Mesenchymal stem cell (in vitro differentiated cells and primary cell): ENCODE measurements around the gene KCND2.

Experiments used
- DNase-seq: peaks from one replicate; pipeline ENCODE4 v3.0.0-alpha.2; 2013
- H2AFZ ChIP-seq: one replicate; pipeline ENCODE4 v1.6.1; 2013; ENCODE audit warnings: low read depth, mild to moderate bottlenecking, control low read depth, inconsistent platforms, low read length, moderate library complexity
- H2AK5ac ChIP-seq: 2 replicates; pipeline ENCODE4 v1.6.1; 2013; ENCODE audit warnings: low read length, moderate library complexity, mild to moderate bottlenecking, inconsistent platforms; ENCODE audit not compliant: severe bottlenecking
- H2BK120ac ChIP-seq: one replicate; pipeline ENCODE4 v1.6.1; 2013; ENCODE audit warnings: low read depth, mild to moderate bottlenecking, inconsistent platforms, low read length, moderate library complexity
- H2BK12ac ChIP-seq, 2 experiments: one replicate each; pipeline ENCODE4 v1.6.1; 2013; ENCODE audit warnings: inconsistent platforms in 2 of 2, low read length in 2 of 2, mild to moderate bottlenecking in 2 of 2, moderate library complexity in 2 of 2, control low read depth in 1 of 2
- H2BK15ac ChIP-seq: one replicate; pipeline ENCODE4 v1.6.1; 2013; ENCODE audit warnings: mild to moderate bottlenecking, low read depth, inconsistent platforms; ENCODE audit not compliant: poor library complexity, severe bottlenecking
- H2BK5ac ChIP-seq: 2 replicates; pipeline ENCODE4 v1.6.1; 2013; ENCODE audit warnings: low read depth, mild to moderate bottlenecking, low read length, control low read depth, inconsistent platforms; ENCODE audit not compliant: poor library complexity, severe bottlenecking
- H3K14ac ChIP-seq, 2 experiments: one replicate each; pipeline ENCODE4 v1.6.1; 2013; ENCODE audit warnings: inconsistent platforms in 2 of 2, low read length in 2 of 2, control low read depth in 1 of 2, mild to moderate bottlenecking in 1 of 2, moderate library complexity in 1 of 2
- H3K18ac ChIP-seq, 2 experiments: one replicate each; pipeline ENCODE4 v1.6.1; 2013; ENCODE audit warnings: inconsistent platforms in 2 of 2, low read length in 2 of 2, control low read depth in 1 of 2, low read depth in 1 of 2, mild to moderate bottlenecking in 1 of 2
- H3K23ac ChIP-seq, 2 experiments: one replicate each; pipeline ENCODE4 v1.6.1; 2013; ENCODE audit warnings: inconsistent platforms in 2 of 2, low read length in 2 of 2, mild to moderate bottlenecking in 2 of 2, moderate library complexity in 2 of 2, control low read depth in 1 of 2
- H3K27ac ChIP-seq: 2 replicates; pipeline ENCODE4 v1.5.1; 2013; ENCODE audit warnings: mild to moderate bottlenecking, moderate library complexity, low read length, control low read depth, inconsistent platforms; ENCODE audit not compliant: poor library complexity, severe bottlenecking
- H3K27me3 ChIP-seq, 2 experiments: 2 replicates each; pipeline versions ENCODE4 v1.6.1 to v1.7.0; 2013; ENCODE audit warnings: low read length in 2 of 2, mild to moderate bottlenecking in 2 of 2, moderate library complexity in 2 of 2, control low read depth in 1 of 2, inconsistent platforms in 1 of 2; ENCODE audit not compliant: control insufficient read depth in 1 of 2, insufficient read depth in 1 of 2
- H3K36me3 ChIP-seq, 2 experiments: 2 replicates each; pipeline versions ENCODE4 v1.6.1 to v1.7.0; 2013; ENCODE audit warnings: low read length in 2 of 2, control low read depth in 1 of 2, inconsistent platforms in 1 of 2, low read depth in 1 of 2, mild to moderate bottlenecking in 1 of 2; ENCODE audit not compliant: insufficient read depth in 2 of 2, control insufficient read depth in 1 of 2
- H3K4ac ChIP-seq, 2 experiments: one replicate each; pipeline ENCODE4 v1.6.1; 2013; ENCODE audit warnings: inconsistent platforms in 2 of 2, low read length in 2 of 2, mild to moderate bottlenecking in 2 of 2, moderate library complexity in 2 of 2, control low read depth in 1 of 2, low read depth in 1 of 2
- H3K4me1 ChIP-seq: 2 replicates; pipeline ENCODE4 v1.6.1; 2013; ENCODE audit warnings: low read depth, low read length, control low read depth; ENCODE audit not compliant: control insufficient read depth, insufficient read depth
- H3K4me2 ChIP-seq: 2 replicates; pipeline ENCODE4 v1.6.1; 2013; ENCODE audit warnings: low read length, mild to moderate bottlenecking, inconsistent platforms; ENCODE audit not compliant: poor library complexity, severe bottlenecking
- H3K4me3 ChIP-seq, 2 experiments: 2 replicates each; pipeline versions ENCODE4 v1.5.1 to v1.7.0; 2013; ENCODE audit warnings: low read length in 2 of 2, mild to moderate bottlenecking in 2 of 2, control low read depth in 1 of 2, low read depth in 1 of 2; ENCODE audit not compliant: insufficient read depth in 1 of 2
- H3K79me1 ChIP-seq: replicated peaks from 2 replicates; pipeline ENCODE4 v1.6.1; 2013; ENCODE audit warnings: mild to moderate bottlenecking, control low read depth, low read length, inconsistent platforms; ENCODE audit not compliant: poor library complexity, severe bottlenecking
- H3K9ac ChIP-seq: 2 replicates; pipeline ENCODE4 v1.7.0; 2013; ENCODE audit warnings: mild to moderate bottlenecking, low read length, moderate library complexity
- H3K9me3 ChIP-seq: 2 replicates; pipeline ENCODE4 v1.7.0; 2013; ENCODE audit warnings: mild to moderate bottlenecking, low read length; ENCODE audit not compliant: control insufficient read depth
- H4K8ac ChIP-seq: one replicate; pipeline ENCODE4 v1.6.1; 2013; ENCODE audit warnings: inconsistent platforms, mild to moderate bottlenecking, low read length, moderate library complexity
- H4K91ac ChIP-seq: one replicate; pipeline ENCODE4 v1.6.1; 2013; ENCODE audit warnings: mild to moderate bottlenecking, low read length, inconsistent platforms
- WGBS: methylation state at CpG from one replicate; pipeline ENCODE4 v1.1.7; 2013; ENCODE audit warnings: mixed read lengths; 5-methylcytosine and 5-hydroxymethylcytosine counted together

The KCND2 gene

DNA sequence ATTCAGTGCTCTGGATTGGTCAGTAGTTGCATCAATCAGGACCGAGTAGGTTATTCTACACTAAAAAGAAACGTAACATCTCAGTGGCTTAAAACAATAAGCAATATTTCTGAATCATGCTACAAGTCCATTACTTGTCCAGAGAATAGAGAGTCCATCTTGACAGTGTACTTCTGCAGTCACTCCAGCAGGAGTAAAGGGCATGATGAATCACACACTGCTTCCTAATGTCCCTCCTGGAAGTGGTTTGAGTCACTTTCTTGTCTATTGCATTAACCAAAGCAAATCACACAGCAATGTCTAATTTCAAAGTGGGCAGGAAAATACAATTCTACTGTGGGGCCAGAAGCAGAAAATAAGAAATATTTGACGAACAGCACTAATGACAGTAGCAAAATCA is 460.2 kb downstream of the KCND2 start:
- Histone ChIP-seq H2AFZ (no peak overlapping the region), H4K8ac (no peak overlapping the region), H2BK12ac (no peak overlapping the region), H3K36me3 (peaks cover 0 to 33% of the 10 kb centered on the region in 2 experiments), H3K9me3 (no peaks in the 10 kb centered on the region), H4K91ac (no peak overlapping the region), H3K9ac (no peak overlapping the region), H3K4me3 (no peak overlapping the region), H3K4ac (no peak overlapping the region), H2AK5ac (no peak overlapping the region), H2BK120ac (no peak overlapping the region), H3K79me1 (no peaks in the 10 kb centered on the region), H3K4me1 (no peaks in the 10 kb centered on the region), H3K18ac (no peak overlapping the region), H3K14ac (no peak overlapping the region), H3K27ac (no peak overlapping the region), H3K23ac (no peak overlapping the region), H3K27me3 (no peaks in the 10 kb centered on the region), H2BK5ac (no peak overlapping the region), H3K4me2 (no peak overlapping the region), H2BK15ac (no peak overlapping the region)
- 48% methylated on average over 3 of the region's 3 CpGs for WGBS
- peak; percentile 85 for DNase-seq

DNA sequence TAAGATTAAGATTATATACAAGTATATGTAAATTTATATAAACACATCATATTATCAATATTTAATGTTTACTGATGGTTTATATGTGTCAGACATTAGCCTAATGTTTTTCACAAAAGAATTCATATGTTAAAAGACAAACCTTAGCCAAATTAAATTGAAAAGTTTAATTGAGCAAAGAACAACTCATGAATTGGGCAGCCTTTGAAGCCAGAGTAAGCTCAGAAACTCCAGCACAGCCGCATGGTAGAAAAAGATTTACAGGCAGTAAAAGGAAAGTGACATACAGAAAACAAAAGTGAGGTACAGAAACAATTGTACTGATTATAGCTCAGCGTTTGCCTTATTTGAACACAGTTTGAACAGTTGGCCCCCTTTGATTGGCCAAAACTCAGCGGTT is 460.9 kb downstream of the KCND2 start:
- H3K4me3 ChIP-seq = no peak overlapping the region
- H4K91ac ChIP-seq = no peak overlapping the region
- no peak overlapping the region for H2BK15ac ChIP-seq
- no peak overlapping the region for H3K4me2 ChIP-seq
- peaks cover 0 to 39% of the 10 kb centered on the region in 2 experiments for H3K36me3 ChIP-seq
- H3K27me3 ChIP-seq = no peaks in the 10 kb centered on the region
- no peak overlapping the region for H3K27ac ChIP-seq
- H2BK12ac ChIP-seq = peak overlapping the region in 1 of 2 experiments; percentile 23
- H3K9me3 ChIP-seq = no peaks in the 10 kb centered on the region
- no peak overlapping the region for H2AK5ac ChIP-seq
- no peak overlapping the region for H2AFZ ChIP-seq
- no peak overlapping the region for H2BK120ac ChIP-seq
- H3K18ac ChIP-seq = no peak overlapping the region
- H3K4me1 ChIP-seq = no peaks in the 10 kb centered on the region
- H3K9ac ChIP-seq = no peak overlapping the region
- no peak overlapping the region for H3K23ac ChIP-seq
- no peak for DNase-seq
- H3K79me1 ChIP-seq = no peaks in the 10 kb centered on the region
- no peak overlapping the region for H4K8ac ChIP-seq
- 96% methylated on average over 3 of the region's 3 CpGs for WGBS
- H3K14ac ChIP-seq = no peak overlapping the region
- H2BK5ac ChIP-seq = no peak overlapping the region
- no peak overlapping the region for H3K4ac ChIP-seq

DNA sequence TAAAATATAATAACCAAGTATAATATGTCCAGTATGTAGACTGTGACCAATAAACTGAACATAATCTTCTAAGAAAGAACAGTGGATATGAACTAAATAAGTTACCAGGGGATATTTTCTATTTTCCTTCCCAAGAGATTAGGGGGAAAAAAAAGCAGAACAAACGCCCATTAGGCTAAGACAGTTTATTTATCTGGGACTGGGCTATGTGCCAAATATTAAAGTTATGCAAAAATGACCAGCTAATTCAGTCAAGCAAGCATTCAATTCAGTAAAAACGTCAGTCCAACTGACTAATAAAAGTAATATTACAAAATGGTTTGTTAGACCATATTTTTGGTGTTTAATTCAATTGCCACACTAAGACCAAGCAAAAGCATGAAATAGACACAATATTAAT is 462.8 kb downstream of the KCND2 start:
- no CpG with 5 or more reads among the region's 2 CpGs for WGBS
- no peak overlapping the region for H4K8ac ChIP-seq
- no peak overlapping the region for H3K4me3 ChIP-seq

DNA sequence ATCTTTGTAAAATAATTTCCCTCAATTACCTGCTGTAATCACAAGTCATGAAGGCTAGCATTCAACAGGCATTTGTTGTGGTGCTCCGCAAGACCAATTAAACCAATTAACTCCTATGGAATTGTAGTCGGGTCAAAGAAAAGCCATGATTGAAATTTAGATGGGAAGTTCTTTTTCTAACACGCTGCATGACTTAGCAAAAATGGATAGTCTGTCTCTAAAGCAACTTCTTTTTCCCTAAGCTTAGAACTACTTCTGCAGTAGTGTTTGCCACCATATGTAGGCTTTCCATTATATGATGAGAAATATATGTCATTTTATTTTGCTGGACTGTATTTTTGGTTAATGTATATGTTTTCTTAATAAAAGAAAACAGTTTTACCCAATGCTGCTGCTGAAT is 465.8 kb downstream of the KCND2 start:
- Histone ChIP-seq H3K18ac (no peak overlapping the region), H3K9me3 (no peaks in the 10 kb centered on the region), H2BK12ac (no peak overlapping the region), H3K4me2 (no peak overlapping the region), H3K4me1 (no peaks in the 10 kb centered on the region), H2AK5ac (no peak overlapping the region), H2AFZ (no peak overlapping the region), H3K36me3 (peaks cover 0 to 48% of the 10 kb centered on the region in 2 experiments), H3K14ac (no peak overlapping the region), H3K4ac (no peak overlapping the region), H3K4me3 (no peak overlapping the region), H2BK5ac (no peak overlapping the region), H3K79me1 (no peaks in the 10 kb centered on the region), H4K8ac (no peak overlapping the region), H3K27me3 (no peaks in the 10 kb centered on the region), H3K9ac (no peak overlapping the region), H2BK120ac (no peak overlapping the region), H2BK15ac (no peak overlapping the region), H4K91ac (no peak overlapping the region), H3K23ac (no peak overlapping the region), H3K27ac (no peak overlapping the region)
- no peak for DNase-seq
- WGBS = 100% methylated on average over 1 of the region's 3 CpGs

More for the DNA sequence above, 462.8 kb downstream of the KCND2 start:
- Histone ChIP-seq H2BK120ac (no peak overlapping the region), H2AFZ (no peak overlapping the region), H3K18ac (no peak overlapping the region), H2BK12ac (no peak overlapping the region), H3K9ac (no peak overlapping the region), H3K23ac (no peak overlapping the region), H3K27ac (no peak overlapping the region), H3K79me1 (no peaks in the 10 kb centered on the region), H3K36me3 (peaks cover 0 to 40% of the 10 kb centered on the region in 2 experiments), H3K4me1 (no peaks in the 10 kb centered on the region), H3K27me3 (no peaks in the 10 kb centered on the region), H3K9me3 (no peaks in the 10 kb centered on the region), H2BK15ac (no peak overlapping the region), H2AK5ac (no peak overlapping the region), H2BK5ac (no peak overlapping the region), H4K91ac (no peak overlapping the region), H3K4me2 (no peak overlapping the region), H3K4ac (no peak overlapping the region), H3K14ac (no peak overlapping the region)
- DNase-seq = no peak
